HG03565 (cell line): ENCODE measurements around the gene EIF4B.

Experiments used
- ATAC-seq: cut with Tn5 transposase; IDR thresholded peaks from one replicate; pipeline ENCODE4 v1.9.1; 2021; ENCODE audit warnings: mild to moderate bottlenecking, moderate library complexity; ENCODE audit not compliant: unreplicated experiment

The EIF4B gene

GRCh38 chr12:53067993-53068770, 61.9 kb downstream of the EIF4B start:
- ATAC-seq, result no peak

GRCh38 chr12:53068811-53069585, 62.7 kb downstream of the EIF4B start:
- ATAC-seq, result no peak

- no peak for ATAC-seq
These were observed 63.6 kb downstream of the EIF4B start for GRCh38 chr12:53069621-53070410.

GRCh38 chr12:53070877-53071492, 64.7 kb downstream of the EIF4B start:
- ATAC-seq, result no peak

- ATAC-seq, result no peak
These were observed 65.6 kb downstream of the EIF4B start for GRCh38 chr12:53071591-53072551.

GRCh38 chr12:53073881-53074280, 67.6 kb downstream of the EIF4B start:
- ATAC-seq, result no peak

GRCh38 chr12:53074283-53074998, 68.2 kb downstream of the EIF4B start:
- no peak for ATAC-seq

GRCh38 chr12:53074999-53075370, 68.7 kb downstream of the EIF4B start:
- ATAC-seq, result no peak

GRCh38 chr12:53076461-53076860, 70.2 kb downstream of the EIF4B start:
- no peak for ATAC-seq

- no peak for ATAC-seq
These were observed 70.8 kb downstream of the EIF4B start for GRCh38 chr12:53077030-53077429.

GRCh38 chr12:53078425-53079225, 72.4 kb downstream of the EIF4B start:
- peak; percentile 19 for ATAC-seq

GRCh38 chr12:53079226-53080117, 73.2 kb downstream of the EIF4B start, which contains the start of gene SPRYD3:
TSS of gene SPRYD3 (minus strand) at chr12:53079390. CDS start at chr12:53079333, 57 bp downstream.
- peak; percentile 93 for ATAC-seq

- no peak for ATAC-seq
These were observed 76.5 kb downstream of the EIF4B start for GRCh38 chr12:53082637-53083175.

GRCh38 chr12:53086361-53086760, 80.1 kb downstream of the EIF4B start:
- no peak for ATAC-seq

GRCh38 chr12:53090105-53090504, 83.8 kb downstream of the EIF4B start:
- no peak for ATAC-seq

- ATAC-seq, result no peak
These were observed 84.3 kb downstream of the EIF4B start for GRCh38 chr12:53090554-53090953.

GRCh38 chr12:53091756-53092155, 85.5 kb downstream of the EIF4B start:
- ATAC-seq, result no peak
